HEK293 (cell line): ENCODE results near the gene PYGM.

Experiments used
- GLIS2 ChIP-seq: fragments of 450-650 bp; formaldehyde crosslinking; IDR thresholded peaks from 2 replicates; pipeline ENCODE4 v1.5.1; 2016; ENCODE audit warnings: missing biosample characterization, missing genetic modification characterization
- KLF17 ChIP-seq: fragments of 450-650 bp; formaldehyde crosslinking; IDR thresholded peaks from 2 replicates; pipeline ENCODE4 v1.5.1; 2016; ENCODE audit warnings: missing biosample characterization, missing genetic modification characterization
- PRDM10 ChIP-seq: fragments of 450-650 bp; formaldehyde crosslinking; IDR thresholded peaks from 2 replicates; pipeline ENCODE4 v1.5.1; 2016; ENCODE audit warnings: missing biosample characterization, missing genetic modification characterization
- PRDM2 ChIP-seq: fragments of 450-650 bp; formaldehyde crosslinking; IDR thresholded peaks from 2 replicates; pipeline ENCODE4 v1.5.1; 2016; ENCODE audit warnings: missing biosample characterization, missing genetic modification characterization, borderline replicate concordance
- REST ChIP-seq: fragments of 450-650 bp; formaldehyde crosslinking; IDR thresholded peaks from 2 replicates; pipeline ENCODE4 v1.5.1; 2016; ENCODE audit warnings: missing biosample characterization, missing genetic modification characterization
- ZBTB44 ChIP-seq: fragments of 450-650 bp; IDR thresholded peaks from 2 replicates; pipeline ENCODE4 v1.5.1; 2018; ENCODE audit warnings: missing biosample characterization, mild to moderate bottlenecking, missing genetic modification characterization
- ZBTB49 ChIP-seq: fragments of 450-650 bp; formaldehyde crosslinking; IDR thresholded peaks from 2 replicates; pipeline ENCODE4 v1.5.1; 2016; ENCODE audit warnings: missing biosample characterization, missing genetic modification characterization, low read depth
- ZNF248 ChIP-seq: fragments of 450-650 bp; formaldehyde crosslinking; IDR thresholded peaks from 2 replicates; pipeline ENCODE4 v1.5.1; 2017; ENCODE audit warnings: missing biosample characterization, missing genetic modification characterization
- ZNF341 ChIP-seq: fragments of 450-650 bp; formaldehyde crosslinking; IDR thresholded peaks from 2 replicates; pipeline ENCODE4; 2016; ENCODE audit warnings: low read depth, missing biosample characterization, missing genetic modification characterization
- ZNF362 ChIP-seq: fragments of 450-650 bp; formaldehyde crosslinking; IDR thresholded peaks from 2 replicates; pipeline ENCODE4 v1.5.1; 2016; ENCODE audit warnings: missing biosample characterization, missing genetic modification characterization
- ZNF48 ChIP-seq: fragments of 450-650 bp; formaldehyde crosslinking; IDR thresholded peaks from 2 replicates; pipeline ENCODE4 v1.5.1; 2016; ENCODE audit warnings: missing biosample characterization, missing genetic modification characterization
- ZNF548 ChIP-seq: fragments of 450-650 bp; formaldehyde crosslinking; IDR thresholded peaks from 2 replicates; pipeline ENCODE4 v1.5.1; 2016; ENCODE audit warnings: missing biosample characterization, missing genetic modification characterization
- ZNF549 ChIP-seq: fragments of 450-650 bp; IDR thresholded peaks from 2 replicates; pipeline ENCODE4 v1.5.1; 2018; ENCODE audit warnings: missing biosample characterization, missing genetic modification characterization, mild to moderate bottlenecking, inconsistent platforms, moderate library complexity
- ZNF560 ChIP-seq: fragments of 450-650 bp; formaldehyde crosslinking; IDR thresholded peaks from 2 replicates; pipeline ENCODE4 v1.5.1; 2017; ENCODE audit warnings: missing biosample characterization, missing genetic modification characterization, borderline replicate concordance
- ZNF561 ChIP-seq: fragments of 450-650 bp; IDR thresholded peaks from 2 replicates; pipeline ENCODE4 v1.5.1; 2018; ENCODE audit warnings: missing biosample characterization, missing genetic modification characterization, borderline replicate concordance
- ZNF629 ChIP-seq: fragments of 450-650 bp; formaldehyde crosslinking; IDR thresholded peaks from 2 replicates; pipeline ENCODE4 v1.5.1; 2017; ENCODE audit warnings: missing biosample characterization, missing genetic modification characterization
- ZNF670 ChIP-seq: fragments of 450-650 bp; formaldehyde crosslinking; IDR thresholded peaks from 2 replicates; pipeline ENCODE4 v1.5.1; 2016; ENCODE audit warnings: missing biosample characterization, missing genetic modification characterization, low read depth
- ZNF692 ChIP-seq: fragments of 450-650 bp; formaldehyde crosslinking; IDR thresholded peaks from 2 replicates; pipeline ENCODE4 v1.5.1; 2016; ENCODE audit warnings: missing biosample characterization, missing genetic modification characterization
- ZNF701 ChIP-seq: fragments of 450-650 bp; formaldehyde crosslinking; IDR thresholded peaks from 2 replicates; pipeline ENCODE4 v1.5.1; 2016; ENCODE audit warnings: missing biosample characterization, missing genetic modification characterization

PYGM gene

GRCh38 chr11:64778223-64778472, 18.4 kb upstream of the PYGM start (continued):
- TF ChIP-seq PRDM10 (tag by site-specific recombination) (no peak), ZNF248 (tag by site-specific recombination) (no peak), ZNF362 (no peak), PRDM2 (tag by site-specific recombination) (no peak), ZNF561 (tag by site-specific recombination) (no peak), ZNF341 (tag by site-specific recombination) (peak; percentile 37; the same call in 1 of the 2 replicates), REST (tag by site-specific recombination) (no peak), ZNF670 (tag by site-specific recombination) (no peak), KLF17 (tag by site-specific recombination) (no peak), GLIS2 (peak; percentile 18; the same call in 1 of the 2 replicates), ZNF48 (tag by site-specific recombination) (no peak), ZNF548 (tag by site-specific recombination) (no peak), ZNF560 (tag by site-specific recombination) (no peak), ZBTB49 (tag by site-specific recombination) (no peak), ZNF692 (0 out of 2 replicates have a peak, but pooled peaks have one; percentile 10), ZNF701 (tag by site-specific recombination) (no peak), ZNF629 (tag by site-specific recombination) (no peak), ZBTB44 (tag by site-specific recombination) (no peak), ZNF549 (tag by site-specific recombination) (no peak)
